ENCODE results near the gene DNAJC5G.
A peak's percentile ranks its signal among the peaks of the same experiment; 100 is the strongest.

DNA sequence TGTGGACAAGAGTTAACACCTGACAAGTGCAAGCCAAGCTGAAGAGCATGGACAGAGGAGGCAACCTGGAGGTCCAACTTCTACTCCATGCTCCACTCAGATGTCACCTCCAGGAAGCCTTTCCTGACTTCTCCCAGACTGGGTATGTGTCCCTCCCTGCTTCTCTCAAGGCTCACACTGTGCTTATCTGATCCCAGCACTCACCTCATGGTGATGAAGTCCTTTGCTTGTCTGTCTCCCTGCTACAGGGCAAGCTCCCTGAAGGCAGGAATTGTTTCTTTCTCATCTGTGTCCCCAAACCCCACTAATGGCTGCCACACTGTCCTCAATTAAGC lies 9.7 kb upstream of the DNAJC5G start:
- TF ChIP-seq, protein P1, sequence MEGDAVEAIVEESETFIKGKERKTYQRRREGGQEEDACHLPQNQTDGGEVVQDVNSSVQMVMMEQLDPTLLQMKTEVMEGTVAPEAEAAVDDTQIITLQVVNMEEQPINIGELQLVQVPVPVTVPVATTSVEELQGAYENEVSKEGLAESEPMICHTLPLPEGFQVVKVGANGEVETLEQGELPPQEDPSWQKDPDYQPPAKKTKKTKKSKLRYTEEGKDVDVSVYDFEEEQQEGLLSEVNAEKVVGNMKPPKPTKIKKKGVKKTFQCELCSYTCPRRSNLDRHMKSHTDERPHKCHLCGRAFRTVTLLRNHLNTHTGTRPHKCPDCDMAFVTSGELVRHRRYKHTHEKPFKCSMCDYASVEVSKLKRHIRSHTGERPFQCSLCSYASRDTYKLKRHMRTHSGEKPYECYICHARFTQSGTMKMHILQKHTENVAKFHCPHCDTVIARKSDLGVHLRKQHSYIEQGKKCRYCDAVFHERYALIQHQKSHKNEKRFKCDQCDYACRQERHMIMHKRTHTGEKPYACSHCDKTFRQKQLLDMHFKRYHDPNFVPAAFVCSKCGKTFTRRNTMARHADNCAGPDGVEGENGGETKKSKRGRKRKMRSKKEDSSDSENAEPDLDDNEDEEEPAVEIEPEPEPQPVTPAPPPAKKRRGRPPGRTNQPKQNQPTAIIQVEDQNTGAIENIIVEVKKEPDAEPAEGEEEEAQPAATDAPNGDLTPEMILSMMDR (conservative IDR thresholded peaks at IDR 0.05 in 1 of 2, IDR thresholded peaks at IDR 0.05 in 1 of 2; ENCODE audit: low read depth in 1 of 2, low read length in 2 of 2), result no peak
- peak; percentile 67 for TF ChIP-seq EZH2 (IDR thresholded peaks at IDR 0.05; ENCODE audit: low read length, missing control alignments)

Data from fibroblast of lung (primary cell).